ENCODE results near the gene ZBTB12.
A peak's percentile ranks its signal among the peaks of the same experiment; 100 is the strongest.

Gene ZBTB12

GRCh38 chr6:31888276-31889258 is 13.3 kb downstream of the ZBTB12 start:
- H3K27ac Mint-ChIP-seq = peak overlapping the region in 1 of 2 donors; percentile 27
- H3K9me3 Mint-ChIP-seq = no peaks in the 10 kb centered on the region
- no peaks in the 10 kb centered on the region for H3K4me1 Mint-ChIP-seq
- no peak overlapping the region for H3K4me3 Mint-ChIP-seq
- ATAC-seq = peak; percentile 52
- DNase-seq = peak; percentile 32 to 39
- H3K27me3 Mint-ChIP-seq = no peaks in the 10 kb centered on the region

DNA sequence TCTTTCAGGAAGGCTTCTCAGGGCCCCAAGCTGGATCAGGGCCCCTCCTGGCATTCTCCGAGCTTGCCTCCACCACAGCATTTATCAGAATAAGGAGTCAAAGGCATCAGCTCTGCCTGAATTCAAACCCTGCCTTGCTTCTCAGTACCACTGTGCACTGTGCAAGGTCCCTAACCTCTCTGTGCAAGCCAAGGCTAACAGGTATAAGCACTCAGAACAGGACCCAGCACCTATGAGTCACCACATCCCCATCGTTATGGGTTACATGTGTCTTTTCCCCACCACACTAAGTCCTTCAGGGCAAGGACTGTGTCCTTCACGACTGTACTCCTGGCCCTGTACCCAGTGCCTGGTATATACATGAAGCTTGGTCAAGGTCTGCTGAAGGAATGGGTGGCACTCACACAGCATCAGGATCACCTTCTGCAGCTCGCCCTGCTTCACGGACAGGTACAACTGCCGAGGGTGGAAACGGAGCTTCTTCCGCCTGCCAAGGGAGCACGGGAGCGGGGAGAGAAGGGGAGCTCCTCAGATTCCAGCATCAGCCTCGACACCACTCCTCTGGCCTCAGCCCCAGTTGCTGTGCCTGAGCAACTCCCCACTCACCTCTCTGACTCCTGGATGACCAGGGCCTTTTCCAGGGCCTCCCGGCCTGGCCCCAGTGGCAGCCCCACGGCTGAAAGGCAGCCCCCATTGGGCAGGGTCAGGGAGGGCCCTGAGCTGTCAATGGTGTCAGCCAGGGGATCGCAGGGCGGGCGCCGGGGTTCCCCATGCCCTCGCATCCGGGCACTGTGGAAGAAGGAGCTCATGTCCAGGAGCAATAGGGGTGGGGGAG is 14.5 kb downstream of the ZBTB12 start:
- Mint-ChIP-seq H3K4me3 (no peak overlapping the region), H3K27ac (peak overlapping the region; percentile 76), H3K27me3 (no peaks in the 10 kb centered on the region), H3K4me1 (no peaks in the 10 kb centered on the region), H3K9me3 (no peaks in the 10 kb centered on the region)
- ATAC-seq (peak; percentile 31), DNase-seq (no peak)

DNA sequence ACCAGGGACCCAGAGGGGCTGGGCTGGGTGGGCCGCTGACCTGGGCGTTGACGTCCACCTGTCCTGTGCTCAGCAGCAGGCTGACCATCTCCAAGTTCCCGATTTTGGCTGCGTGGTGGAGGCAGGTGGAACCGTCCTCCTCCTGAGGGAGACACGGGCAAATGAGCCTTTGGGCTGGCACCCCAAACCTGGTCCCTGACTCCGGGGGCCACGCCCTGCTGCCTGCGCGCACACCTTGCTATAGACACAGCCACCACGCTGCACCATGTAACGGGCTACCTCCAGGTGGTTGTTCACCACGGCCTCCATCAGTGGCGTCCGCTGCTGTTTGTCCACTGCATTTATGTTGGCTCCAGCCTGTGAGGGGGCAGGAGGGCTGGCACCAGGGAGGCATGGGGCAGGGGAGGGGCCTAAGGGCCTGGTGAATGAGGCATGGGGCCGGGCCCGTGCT is 15.3 kb downstream of the ZBTB12 start:
- H3K4me1 Mint-ChIP-seq = no peaks in the 10 kb centered on the region
- ATAC-seq = no peak
- H3K27me3 Mint-ChIP-seq = no peaks in the 10 kb centered on the region
- no peak for DNase-seq
- no peak overlapping the region for H3K27ac Mint-ChIP-seq
- H3K9me3 Mint-ChIP-seq = no peaks in the 10 kb centered on the region
- no peak overlapping the region for H3K4me3 Mint-ChIP-seq

DNA sequence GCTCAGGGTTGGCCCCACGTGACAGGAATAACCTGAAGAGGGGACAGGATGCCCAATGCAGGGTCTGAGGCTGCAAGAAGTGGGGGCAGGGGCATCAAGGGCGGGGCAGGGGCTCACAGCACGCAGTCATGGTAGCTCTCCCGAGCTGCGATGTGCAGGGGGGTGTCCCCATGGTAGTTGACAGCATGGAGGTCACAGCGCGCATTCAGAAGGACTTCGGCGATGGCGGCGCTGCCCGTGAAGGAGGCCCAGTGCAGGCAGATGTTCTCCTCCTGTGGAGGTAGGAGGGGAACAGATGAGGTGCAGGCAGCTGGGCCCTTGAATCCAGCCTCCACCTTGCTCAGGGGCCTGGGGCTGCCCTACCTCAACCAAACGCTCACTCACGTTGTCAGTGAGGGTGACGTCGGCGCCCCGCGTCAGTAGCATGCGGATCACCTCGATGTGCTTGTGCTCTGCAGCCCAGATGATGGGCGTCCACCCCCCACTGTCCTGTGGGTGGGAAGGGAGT is 17.3 kb downstream of the ZBTB12 start:
- H3K27me3 Mint-ChIP-seq = no peaks in the 10 kb centered on the region
- no peak overlapping the region for H3K4me3 Mint-ChIP-seq
- ATAC-seq = no peak

DNA sequence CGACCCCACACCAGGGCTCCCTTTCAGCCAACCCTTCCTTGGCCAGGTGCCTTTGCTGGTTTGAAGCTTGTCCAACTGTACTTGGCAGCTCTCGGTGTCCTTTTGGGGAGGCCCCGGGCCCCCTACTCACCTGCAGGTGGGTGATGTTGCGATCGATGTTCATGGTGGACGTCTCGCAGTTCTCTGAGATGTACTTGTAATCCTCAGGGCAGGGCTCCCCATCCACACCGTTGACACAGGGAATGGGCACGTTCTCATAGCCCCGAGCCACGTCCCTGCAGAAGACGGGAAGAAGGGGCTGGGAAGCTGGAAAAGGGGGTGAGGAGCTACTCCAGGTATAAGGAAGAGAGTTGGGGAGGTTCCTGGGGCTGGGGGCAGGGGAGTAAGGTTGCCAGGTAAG is 18.2 kb downstream of the ZBTB12 start:
- ATAC-seq (no peak), DNase-seq (no peak)
- no peak overlapping the region for H3K27ac Mint-ChIP-seq
- H3K4me3 Mint-ChIP-seq = no peak overlapping the region
- no peaks in the 10 kb centered on the region for H3K27me3 Mint-ChIP-seq
- H3K4me1 Mint-ChIP-seq = no peaks in the 10 kb centered on the region
- H3K9me3 Mint-ChIP-seq = no peaks in the 10 kb centered on the region

More for the DNA sequence above, 17.3 kb downstream of the ZBTB12 start:
- no peaks in the 10 kb centered on the region for H3K4me1 Mint-ChIP-seq
- H3K9me3 Mint-ChIP-seq = no peaks in the 10 kb centered on the region
- peak overlapping the region in 1 of 2 donors; percentile 36 for H3K27ac Mint-ChIP-seq
- no peak for DNase-seq

GRCh38 chr6:31882344-31882743 is 19.5 kb downstream of the ZBTB12 start:
- Mint-ChIP-seq H3K27me3 (no peaks in the 10 kb centered on the region), H3K27ac (peak overlapping the region in 1 of 2 donors; percentile 83), H3K4me3 (no peak overlapping the region), H3K9me3 (no peaks in the 10 kb centered on the region), H3K4me1 (no peaks in the 10 kb centered on the region)
- DNase-seq (no peak), ATAC-seq (no peak)

DNA sequence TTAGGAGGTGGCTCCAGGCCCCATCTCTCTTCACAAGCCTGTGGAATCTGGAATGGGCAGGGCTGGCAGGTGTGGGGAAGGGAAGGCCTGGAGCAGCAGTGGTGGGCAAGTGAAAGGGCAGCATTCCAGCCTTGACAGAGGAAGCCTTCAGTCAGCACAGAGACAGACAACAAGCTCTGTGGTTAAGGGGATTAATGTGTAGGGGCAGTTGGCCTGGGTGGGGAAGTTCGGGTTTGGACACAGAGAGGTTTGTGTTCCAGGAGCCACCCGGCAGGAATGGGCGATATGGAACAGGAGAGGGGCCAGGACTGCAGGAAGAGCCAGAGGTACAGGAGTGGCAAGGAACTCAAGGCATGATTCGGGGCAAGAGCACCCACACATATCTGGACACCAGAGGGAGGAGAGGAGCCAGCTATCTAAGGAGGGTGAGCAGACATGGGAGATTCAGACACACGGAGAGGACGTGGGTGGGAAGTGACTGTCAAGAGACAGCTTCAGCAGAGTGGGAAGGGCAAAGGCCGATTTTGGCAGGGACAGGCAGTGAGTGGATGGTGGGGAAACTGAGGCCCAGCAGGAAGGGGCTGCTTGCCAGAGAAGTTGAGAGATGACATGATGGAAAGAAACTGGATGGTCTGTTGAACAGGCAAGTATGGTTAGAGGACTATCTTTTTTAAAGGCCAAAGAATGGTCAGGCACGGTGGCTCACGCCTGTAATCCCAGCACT is 20.6 kb downstream of the ZBTB12 start:
- peak overlapping the region in 1 of 2 donors; percentile 6 for H3K27ac Mint-ChIP-seq
- H3K9me3 Mint-ChIP-seq = no peaks in the 10 kb centered on the region

GRCh38 chr6:31880616-31881015 is 21.3 kb downstream of the ZBTB12 start:
- Mint-ChIP-seq H3K4me1 (peaks cover 4% of the 10 kb centered on the region), H3K4me3 (no peak overlapping the region), H3K9me3 (no peaks in the 10 kb centered on the region), H3K27ac (no peak overlapping the region), H3K27me3 (no peaks in the 10 kb centered on the region)
- ATAC-seq (no peak), DNase-seq (no peak)

More for the DNA sequence above, 20.6 kb downstream of the ZBTB12 start:
- no peaks in the 10 kb centered on the region for H3K27me3 Mint-ChIP-seq
- ATAC-seq (no peak), DNase-seq (no peak)
- peak overlapping the region in 1 of 2 donors; percentile 2 for H3K4me3 Mint-ChIP-seq
- H3K4me1 Mint-ChIP-seq = no peaks in the 10 kb centered on the region

DNA sequence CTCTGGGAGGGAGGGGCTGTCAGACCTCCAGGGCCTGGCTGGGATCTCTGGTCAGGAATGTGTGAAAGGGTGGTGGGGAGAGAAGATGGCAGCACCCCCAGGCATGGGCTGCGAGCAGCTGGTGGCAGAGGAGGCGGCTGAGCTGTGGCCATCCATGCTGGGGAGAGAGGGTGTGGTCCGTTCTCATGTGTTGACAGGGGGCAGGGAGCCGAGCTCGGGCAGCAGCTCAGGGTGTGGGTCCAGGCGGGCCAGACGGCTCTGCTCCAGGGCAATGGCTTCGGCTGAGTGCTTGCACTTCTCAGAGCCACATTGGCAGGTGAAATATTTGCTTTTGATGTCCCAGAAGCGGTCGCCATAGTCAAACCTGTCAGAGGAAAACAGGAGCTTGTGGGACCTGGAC is 22.0 kb downstream of the ZBTB12 start:
- Mint-ChIP-seq H3K27me3 (no peaks in the 10 kb centered on the region), H3K27ac (peak overlapping the region in 1 of 2 donors; percentile 51), H3K4me3 (no peak overlapping the region), H3K9me3 (no peaks in the 10 kb centered on the region), H3K4me1 (peaks cover 7% of the 10 kb centered on the region)
- ATAC-seq (no peak), DNase-seq (no peak)

GRCh38 chr6:31879143-31879542 is 22.7 kb downstream of the ZBTB12 start:
- DNase-seq = no peak
- Mint-ChIP-seq H3K27ac (peak overlapping the region in 1 of 2 donors; percentile 93), H3K9me3 (no peaks in the 10 kb centered on the region), H3K4me1 (peaks cover 7% of the 10 kb centered on the region), H3K4me3 (no peak overlapping the region), H3K27me3 (no peaks in the 10 kb centered on the region)
- ATAC-seq = no peak

GRCh38 chr6:31878726-31879125 is 23.2 kb downstream of the ZBTB12 start, which contains the start of gene SLC44A4:
Gene SLC44A4 (minus strand): TSS chr6:31878997. CDS start chr6:31878980, 17 bp downstream.
- Mint-ChIP-seq H3K9me3 (no peaks in the 10 kb centered on the region), H3K27ac (peak within 1 kb of the TSS; percentile 69 to 93), H3K27me3 (no peaks in the 10 kb centered on the region), H3K4me3 (no peak within 1 kb of the TSS), H3K4me1 (peaks cover 7% of the 10 kb centered on the region)
- ATAC-seq (no peak), DNase-seq (no peak)

GRCh38 chr6:31878222-31878621 is 23.7 kb downstream of the ZBTB12 start:
- Mint-ChIP-seq H3K27ac (peak overlapping the region; percentile 69 to 91), H3K27me3 (no peaks in the 10 kb centered on the region), H3K4me3 (no peak overlapping the region), H3K4me1 (peaks cover 7% of the 10 kb centered on the region), H3K9me3 (no peaks in the 10 kb centered on the region)
- DNase-seq = no peak
- ATAC-seq = peak; percentile 27

DNA sequence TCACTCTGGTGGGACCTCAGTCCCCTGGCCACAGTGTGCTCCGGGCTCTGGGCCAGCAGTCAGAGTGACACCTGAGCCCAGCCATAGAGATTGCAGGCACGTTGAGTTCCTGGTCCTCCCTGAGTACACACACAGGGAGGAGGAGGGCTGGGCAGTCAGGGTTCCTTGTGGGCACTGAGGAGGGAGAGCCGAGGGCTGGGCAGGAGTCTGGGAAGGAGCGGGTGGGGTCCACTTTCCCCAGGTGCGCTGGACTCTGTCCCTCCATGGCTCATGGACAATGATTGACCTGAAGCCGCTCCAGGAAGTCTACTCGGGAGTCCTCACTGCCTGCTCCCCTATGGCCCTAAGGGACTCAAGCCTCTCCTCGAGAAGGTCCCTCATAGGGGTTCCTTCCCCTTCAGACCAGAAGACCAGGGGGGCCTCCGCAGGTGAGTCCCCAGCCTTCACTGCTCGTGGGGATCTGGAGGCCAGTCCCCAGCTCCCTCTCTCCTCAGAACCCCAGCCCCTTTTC is 24.2 kb downstream of the ZBTB12 start:
- Mint-ChIP-seq H3K27me3 (no peaks in the 10 kb centered on the region), H3K27ac (peak overlapping the region in 1 of 2 donors; percentile 69), H3K4me3 (no peak overlapping the region), H3K9me3 (no peaks in the 10 kb centered on the region), H3K4me1 (peaks cover 7% of the 10 kb centered on the region)
- ATAC-seq (no peak), DNase-seq (no peak)

- no peak overlapping the region for H3K4me3 Mint-ChIP-seq
- peaks cover 1% of the 10 kb centered on the region for H3K27me3 Mint-ChIP-seq
- no peak for ATAC-seq
- no peak for DNase-seq
- H3K9me3 Mint-ChIP-seq = no peaks in the 10 kb centered on the region
- H3K4me1 Mint-ChIP-seq = peaks cover 7% of the 10 kb centered on the region
- H3K27ac Mint-ChIP-seq = peak overlapping the region in 1 of 2 donors; percentile 83
These were observed 24.7 kb downstream of the ZBTB12 start for GRCh38 chr6:31877125-31877650.

Measured in stimulated activated naive CD8-positive, alpha-beta T cell treated with anti-CD3 and anti-CD28 coated beads, Interleukin-15, amount 100 ng/mL, for 72 hours (primary cell).